ENCODE results near the gene TBX10. TPM values are rescaled to one million over a fixed set of nuclear protein-coding genes. Genes with fewer than 3 reads are reported as not detected.

Gene TBX10
- total RNA-seq, 1 experiment from 2014 or later: not detected

GRCh38 chr11:67674442-67674871 is 34.9 kb upstream of the TBX10 start, which contains the start of gene ALDH3B2:
Gene ALDH3B2 (minus strand): TSS chr11:67674623. CDS start chr11:67666935, 7,688 bp downstream.
- ATAC-seq: peak; percentile 73
- H3K9me3 ChIP-seq (ENCODE audit: control insufficient read depth in 1 of 2, insufficient read depth in 1 of 2, low read depth in 1 of 2, low read length in 2 of 2): no peaks in the 10 kb centered on the region; a peak in 1 of 4 replicates
- ChIA-PET RAD21 (ENCODE audit: low non-redundant PET in 1 of 2, low total read pairs in 2 of 2, uncharacterized antibody in 2 of 2, unreplicated experiment in 2 of 2) (no interaction called here), POLR2A (no interaction called here), CTCF (interaction anchor here (1.1 kb wide), 1 partner anchor 45 kb away, joined by 3 read pairs; the partner anchor contains the start of gene NUDT8)
- no peak for DNase-seq (ENCODE audit: low read depth, low spot score)
- H3K9me2 ChIP-seq (ENCODE audit: insufficient read depth): no peaks in the 10 kb centered on the region
- H3K4me3 ChIP-seq (replicated peaks in 1 of 2; ENCODE audit: low read depth in 1 of 2, low read length in 2 of 2): no peak within 1 kb of the TSS
- no peaks in the 10 kb centered on the region for H3K79me2 ChIP-seq (ENCODE audit: insufficient read depth, low read length)
- peak within 1 kb of the TSS; percentile 29; the same call in 1 of the 2 replicates for H3K4me2 ChIP-seq (ENCODE audit: low read length)
- no peak for TF ChIP-seq ZFX (IDR thresholded peaks at IDR 0.05)
- peak; percentile 78 for TF ChIP-seq SP1 (IDR thresholded peaks at IDR 0.05; ENCODE audit: low read depth)
- H3K9ac ChIP-seq (ENCODE audit: low read length): no peak within 1 kb of the TSS
- H4K20me1 ChIP-seq (ENCODE audit: insufficient read depth): no peaks in the 10 kb centered on the region
- intact Hi-C loops (cut with micrococcal nuclease): no loop called here
- no peak within 1 kb of the TSS; the same call in 1 of the 2 replicates for H3K27ac ChIP-seq (ENCODE audit: low read depth, low read length)
- H3K4me1 ChIP-seq (ENCODE audit: control insufficient read depth in 1 of 2, insufficient read depth in 2 of 2, low read length in 2 of 2): peaks cover 8 to 16% of the 10 kb centered on the region in 2 experiments; a peak in 3 of 4 replicates
- BruUV-seq (replicated peaks): no TSS peak
- no peaks in the 10 kb centered on the region for H3K27me3 ChIP-seq (ENCODE audit: insufficient read depth, low read length)
- H2AFZ ChIP-seq (ENCODE audit: low read depth, low read length, poor library complexity, severe bottlenecking): no peak within 1 kb of the TSS
- no peaks in the 10 kb centered on the region for H3K36me3 ChIP-seq (ENCODE audit: control insufficient read depth in 1 of 2, insufficient read depth in 2 of 2, low read length in 2 of 2)

GRCh38 chr11:67673902-67674301 is 34.3 kb upstream of the TBX10 start:
- no peak overlapping the region for H3K4me2 ChIP-seq (ENCODE audit: low read length)
- no peaks in the 10 kb centered on the region for H3K9me2 ChIP-seq (ENCODE audit: insufficient read depth)
- H3K27me3 ChIP-seq (ENCODE audit: insufficient read depth, low read length): no peaks in the 10 kb centered on the region
- TF ChIP-seq POLR2AphosphoS5 (IDR thresholded peaks at IDR 0.05; ENCODE audit: low read depth, low read length): no peak
- H3K79me2 ChIP-seq (ENCODE audit: insufficient read depth, low read length): no peaks in the 10 kb centered on the region
- intact Hi-C loops (cut with micrococcal nuclease): no loop called here
- H3K4me1 ChIP-seq (ENCODE audit: control insufficient read depth in 1 of 2, insufficient read depth in 2 of 2, low read length in 2 of 2): peaks cover 8 to 16% of the 10 kb centered on the region in 2 experiments; a peak in 3 of 4 replicates
- DNase-seq (ENCODE audit: low read depth, low spot score): no peak
- no peaks in the 10 kb centered on the region for H3K36me3 ChIP-seq (ENCODE audit: control insufficient read depth in 1 of 2, insufficient read depth in 2 of 2, low read length in 2 of 2)
- BruUV-seq (replicated peaks): no TSS peak
- no peak overlapping the region for H3K9ac ChIP-seq (ENCODE audit: low read length)
- CTCF ChIA-PET: no interaction called here
- H2AFZ ChIP-seq (ENCODE audit: low read depth, low read length, poor library complexity, severe bottlenecking): no peak overlapping the region
- H4K20me1 ChIP-seq (ENCODE audit: insufficient read depth): no peaks in the 10 kb centered on the region
- POLR2A ChIA-PET: no interaction called here
- no peak overlapping the region for H3K27ac ChIP-seq (ENCODE audit: low read depth, low read length)
- RAD21 ChIA-PET (ENCODE audit: low non-redundant PET in 1 of 2, low total read pairs in 2 of 2, uncharacterized antibody in 2 of 2, unreplicated experiment in 2 of 2): no interaction called here
- H3K4me3 ChIP-seq (replicated peaks in 1 of 2; ENCODE audit: low read depth in 1 of 2, low read length in 2 of 2): no peak overlapping the region
- no peak for ATAC-seq
- no peaks in the 10 kb centered on the region; a peak in 1 of 4 replicates for H3K9me3 ChIP-seq (ENCODE audit: control insufficient read depth in 1 of 2, insufficient read depth in 1 of 2, low read depth in 1 of 2, low read length in 2 of 2)

Data from HCT116 (cell line).